Activated effector memory CD4-positive, alpha-beta T cell treated with Interleukin-2 at 50 U/mL for 16 hours (primary cell): ENCODE results near the gene NAA11.
"Not testable (repeated sequence)": the region's sequence is repeated elsewhere in the genome, so short reads cannot be mapped to it uniquely, and the experiment has no call there.

ENCODE experiments used
- DNase-seq: peaks from one replicate; pipeline ENCODE4 v3.0.0-alpha.2; 2020

Gene NAA11

DNA sequence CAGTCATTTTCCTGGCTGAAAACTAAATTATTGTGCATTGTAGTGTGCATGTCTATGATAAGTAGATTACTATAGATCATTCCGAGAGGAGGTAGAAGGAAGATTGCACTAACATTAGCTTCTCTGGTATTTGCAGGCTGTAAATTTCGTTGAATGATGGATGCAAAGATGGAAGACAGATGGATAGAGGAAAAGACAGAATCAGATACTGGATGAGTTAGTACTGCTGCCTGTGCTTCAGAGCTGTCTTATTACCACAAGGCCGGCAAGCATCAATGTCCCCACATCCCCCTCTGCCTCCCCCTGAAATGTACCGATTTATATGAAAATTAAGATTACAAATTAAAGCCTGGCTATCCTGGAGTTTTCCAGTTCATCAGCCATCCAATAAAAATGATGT, 17.7 kb downstream of the NAA11 start:
- no peak for DNase-seq

DNA sequence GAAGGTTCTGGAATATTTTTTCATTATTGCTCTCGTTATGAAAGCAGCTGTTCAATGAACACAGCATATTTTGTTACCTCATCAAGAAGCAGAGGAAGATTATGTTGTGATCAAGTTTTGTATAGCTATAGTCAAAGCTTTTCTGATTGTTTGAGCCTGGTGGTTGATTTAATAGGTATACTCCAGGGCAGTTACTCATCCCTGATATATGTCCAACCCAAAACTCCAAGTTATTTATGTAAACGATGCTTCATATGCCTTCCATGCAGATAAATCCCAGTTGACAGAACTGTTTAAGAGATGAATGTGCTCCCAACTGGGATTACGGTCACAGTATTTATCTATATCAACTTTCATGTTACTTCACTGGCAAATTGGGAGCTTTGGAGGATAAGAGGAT, 19.1 kb downstream of the NAA11 start:
- DNase-seq: no peak

DNA sequence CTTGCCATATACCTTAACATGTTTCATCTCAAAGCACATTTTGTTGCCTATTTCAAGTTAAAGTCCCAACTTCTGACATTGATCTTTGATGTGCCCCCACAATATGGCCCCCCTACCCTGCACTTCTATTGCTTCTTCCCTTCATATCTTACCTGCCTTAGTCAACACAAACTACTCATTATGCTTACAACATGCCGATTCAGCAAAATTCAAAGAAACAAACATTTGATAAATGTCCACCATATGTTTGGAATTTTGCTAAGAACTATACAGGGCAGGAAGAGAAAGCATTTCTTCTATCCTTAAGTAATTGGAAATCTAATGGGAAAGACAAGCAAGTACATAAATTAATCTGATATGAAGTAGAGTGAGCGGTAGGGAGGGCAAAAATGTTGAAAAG, 25.6 kb downstream of the NAA11 start:
- DNase-seq: no peak

DNA sequence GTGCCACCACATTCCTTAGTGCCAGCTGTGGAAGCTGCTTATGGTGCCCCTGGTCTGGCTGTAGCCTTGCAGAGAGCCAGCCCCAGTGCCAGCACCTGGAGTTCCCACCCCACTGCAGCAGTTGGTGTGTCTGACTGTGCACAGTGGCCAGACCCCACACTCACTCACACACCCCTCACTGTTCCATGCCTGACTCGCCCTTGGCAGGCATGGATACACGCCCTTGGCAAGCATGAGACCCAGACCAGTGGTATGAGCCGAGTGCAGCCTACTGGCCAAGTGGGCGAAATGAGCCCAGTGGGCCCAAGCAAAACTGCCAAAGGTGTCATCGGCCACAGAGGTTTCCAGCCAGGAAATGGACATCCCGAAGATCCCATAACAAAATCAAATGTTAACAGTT, 27.4 kb downstream of the NAA11 start:
- DNase-seq: no peak

DNA sequence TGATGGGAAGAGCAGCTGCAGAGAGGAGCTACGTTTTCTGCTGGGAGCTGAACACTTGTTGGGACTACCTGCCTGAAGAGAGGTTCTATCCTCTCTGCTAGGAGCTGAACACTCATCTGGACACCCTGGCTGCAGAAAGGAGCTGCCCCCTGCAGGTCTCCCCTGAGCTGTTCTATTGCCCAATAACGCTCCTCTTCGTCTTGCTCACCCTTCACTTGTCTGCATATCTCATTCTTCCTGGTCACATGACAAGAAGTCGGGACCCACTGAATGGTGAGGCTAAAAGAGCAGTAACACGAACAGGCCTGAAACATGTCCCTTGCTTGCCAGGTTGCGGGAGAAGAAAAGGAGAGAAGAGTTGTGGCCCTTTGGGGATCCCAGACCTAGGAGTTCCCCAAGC, 27.8 kb downstream of the NAA11 start:
- no peak for DNase-seq

DNA sequence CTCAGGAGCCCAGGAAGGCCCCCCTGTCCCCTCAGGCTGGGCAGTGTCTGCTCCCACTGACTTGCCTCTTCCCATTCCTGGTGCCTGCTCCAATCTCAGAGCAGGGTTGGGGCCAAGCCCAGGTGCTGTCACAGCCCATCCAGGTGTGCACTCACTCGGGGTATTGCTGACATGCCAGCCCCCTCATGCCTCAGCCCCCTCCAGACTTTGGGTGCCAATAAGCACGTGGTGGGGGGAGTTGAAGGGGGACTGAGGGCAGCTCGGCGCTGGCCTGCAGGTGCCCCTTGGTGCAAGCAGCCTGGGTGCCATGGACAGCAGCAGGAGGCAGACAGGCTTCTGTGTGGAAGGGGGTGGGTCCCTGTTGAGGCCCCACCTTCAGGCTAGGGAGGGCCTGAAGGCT, 28.4 kb downstream of the NAA11 start:
- DNase-seq: no peak

DNA sequence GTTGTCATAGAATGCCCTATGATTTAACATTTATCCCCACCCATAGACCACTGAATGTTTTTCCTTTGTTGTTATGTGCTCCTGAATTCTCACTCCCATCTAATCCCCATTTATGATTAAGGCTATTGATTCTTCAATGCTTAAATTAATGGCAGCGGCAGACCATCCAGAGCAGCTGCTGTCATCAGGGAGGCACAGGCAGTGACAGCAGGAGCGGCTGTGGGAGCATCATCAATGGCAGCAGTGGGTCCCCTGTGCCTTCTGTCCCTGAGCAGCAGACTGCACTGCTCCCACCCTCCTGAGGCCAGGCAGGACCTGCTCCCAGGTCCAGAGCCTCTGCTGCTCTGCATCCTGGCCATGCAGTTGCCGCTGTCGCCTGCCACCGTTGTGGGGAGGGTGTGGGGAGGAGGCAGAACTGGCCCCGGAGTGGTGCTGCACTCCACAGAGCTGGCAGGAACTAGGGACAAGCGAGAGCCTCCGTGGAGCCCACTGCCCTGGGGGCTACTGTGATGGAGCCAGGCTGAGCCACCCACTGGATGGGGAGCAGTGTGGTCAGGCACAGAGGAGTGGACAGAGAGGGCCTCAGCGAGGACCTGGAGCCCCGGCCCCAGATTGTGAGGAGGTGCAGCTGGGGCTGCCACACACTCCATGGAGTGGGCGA, 29.0 kb downstream of the NAA11 start:
- no peak for DNase-seq

DNA sequence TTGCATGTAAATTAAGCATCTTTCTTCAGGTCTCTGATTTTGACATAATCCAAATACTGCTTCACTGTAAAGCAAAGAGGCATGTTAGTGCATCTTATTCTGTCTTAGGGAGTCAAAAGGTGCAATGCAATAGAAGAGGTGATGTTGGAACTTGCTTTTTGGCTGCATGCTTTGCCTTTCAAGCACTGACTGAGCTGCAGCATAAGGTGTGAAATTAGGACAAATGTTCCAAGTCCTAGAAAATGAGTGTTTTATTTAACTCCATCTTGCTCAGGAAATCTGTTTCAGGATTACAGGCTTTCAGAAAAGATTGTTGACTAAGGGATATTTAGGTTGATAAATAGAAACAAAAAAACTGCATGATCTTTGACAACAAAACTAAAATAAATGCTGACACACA, 30.8 kb downstream of the NAA11 start:
- DNase-seq: no peak

DNA sequence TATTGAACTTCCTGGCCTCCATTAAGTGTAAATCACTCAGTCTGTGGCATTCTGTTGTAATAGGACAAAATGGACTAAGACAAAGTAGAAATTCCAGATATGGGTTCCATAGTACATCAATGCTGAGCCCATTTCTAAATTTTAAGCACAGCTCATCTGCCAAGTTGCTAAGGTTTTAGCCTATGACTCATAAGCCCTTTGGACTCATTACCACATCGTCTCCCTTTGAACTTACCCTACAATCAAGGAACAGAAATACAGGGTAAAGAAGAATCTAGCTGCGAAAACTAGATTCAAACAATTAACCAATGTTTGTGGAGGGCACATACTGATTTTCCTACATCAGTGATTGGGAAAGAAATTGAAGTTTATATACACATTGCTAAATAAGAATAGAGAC, 31.8 kb downstream of the NAA11 start:
- DNase-seq: no peak

DNA sequence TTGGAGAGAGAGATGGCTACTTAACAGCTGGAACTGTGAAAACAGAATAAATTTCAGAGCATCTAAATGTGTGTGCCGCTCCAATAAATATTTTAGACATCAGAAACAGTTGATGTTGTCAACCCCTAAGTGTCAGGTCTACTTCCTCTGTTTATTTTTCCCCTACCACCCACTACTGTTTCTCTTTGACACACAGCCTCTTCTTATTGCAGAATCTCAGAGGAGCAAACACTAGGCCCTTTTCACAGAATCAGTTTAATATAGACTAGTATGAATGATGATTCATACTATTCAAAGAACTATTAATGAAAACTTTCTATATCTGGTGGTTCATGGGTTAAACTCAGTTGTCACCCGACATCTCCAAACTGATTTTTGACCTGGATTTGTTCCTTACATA, 33.9 kb downstream of the NAA11 start:
- DNase-seq: no peak

DNA sequence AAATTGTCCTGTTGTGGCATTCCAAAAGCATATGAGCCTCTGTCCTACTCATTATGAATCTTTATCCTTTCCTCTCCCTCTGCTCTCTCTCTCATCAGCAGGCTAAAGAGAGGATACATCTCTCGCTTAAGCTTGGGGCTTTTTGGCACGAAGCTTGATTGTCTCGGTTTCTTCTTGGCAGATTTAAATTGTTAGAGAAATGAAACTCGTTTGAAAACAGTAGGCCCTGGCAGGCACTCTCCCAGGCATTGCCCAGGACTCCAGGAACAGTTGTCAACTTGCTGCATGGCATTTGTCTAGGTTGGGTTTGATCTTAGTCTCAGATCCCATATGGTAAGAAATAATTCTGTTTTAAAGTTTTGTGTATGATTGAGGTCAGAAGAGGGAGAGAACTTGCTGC, 35.5 kb downstream of the NAA11 start:
- DNase-seq: no peak

DNA sequence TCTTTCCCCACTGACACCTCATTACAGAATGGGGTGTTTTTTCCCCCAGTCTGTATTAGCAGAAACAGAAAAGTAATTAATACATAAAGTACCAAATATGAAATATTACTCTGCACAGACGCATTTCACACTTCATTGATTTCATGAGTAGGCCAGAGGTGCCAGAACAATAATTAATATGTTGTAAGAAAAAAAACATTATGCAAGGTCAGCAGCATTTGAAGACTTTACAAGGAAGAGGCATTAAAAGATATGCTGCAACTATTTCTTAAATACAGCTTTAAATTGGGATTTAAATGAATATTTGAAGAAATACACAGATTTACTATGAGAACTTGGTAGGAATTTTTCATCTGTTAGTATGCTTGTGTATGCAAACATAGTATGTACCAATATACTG, 37.7 kb downstream of the NAA11 start:
- no peak for DNase-seq

DNA sequence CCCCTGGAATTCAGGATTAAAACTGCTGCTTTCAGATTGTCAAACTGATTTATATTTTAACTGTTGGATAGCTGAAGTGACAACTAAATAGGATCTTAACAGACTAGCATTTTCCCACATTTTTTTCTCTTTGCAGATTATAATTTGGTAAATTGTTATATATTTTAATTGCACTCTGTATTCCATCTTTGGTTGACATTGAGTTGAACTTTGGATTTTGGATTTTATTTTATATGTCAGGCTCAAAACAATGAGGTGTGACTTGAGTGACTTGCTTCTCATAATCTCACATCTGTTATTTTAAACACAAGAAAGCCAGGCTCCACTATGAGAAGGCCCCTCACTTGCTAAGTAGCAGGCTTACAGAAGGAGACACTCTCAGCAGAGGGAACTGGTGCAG, 38.1 kb downstream of the NAA11 start:
- no peak for DNase-seq

DNA sequence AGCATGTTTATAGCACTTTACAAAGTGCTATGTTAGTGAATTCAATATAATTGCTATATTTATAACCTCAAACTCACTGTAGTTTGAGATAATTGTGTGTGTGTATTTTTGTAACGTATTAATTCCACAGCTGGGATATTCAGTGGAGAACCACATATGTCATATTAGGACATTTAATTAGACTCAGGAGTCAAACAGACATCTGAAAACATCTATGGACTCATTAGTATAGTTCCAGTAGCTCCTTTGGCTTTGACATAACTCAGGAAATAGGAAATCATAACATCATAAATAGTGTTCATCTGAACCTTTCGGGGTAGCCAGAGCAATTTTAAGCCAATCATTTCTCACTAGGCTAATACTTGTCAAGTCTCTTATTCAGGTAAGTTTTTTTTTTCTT, 38.8 kb downstream of the NAA11 start:
- no peak for DNase-seq

DNA sequence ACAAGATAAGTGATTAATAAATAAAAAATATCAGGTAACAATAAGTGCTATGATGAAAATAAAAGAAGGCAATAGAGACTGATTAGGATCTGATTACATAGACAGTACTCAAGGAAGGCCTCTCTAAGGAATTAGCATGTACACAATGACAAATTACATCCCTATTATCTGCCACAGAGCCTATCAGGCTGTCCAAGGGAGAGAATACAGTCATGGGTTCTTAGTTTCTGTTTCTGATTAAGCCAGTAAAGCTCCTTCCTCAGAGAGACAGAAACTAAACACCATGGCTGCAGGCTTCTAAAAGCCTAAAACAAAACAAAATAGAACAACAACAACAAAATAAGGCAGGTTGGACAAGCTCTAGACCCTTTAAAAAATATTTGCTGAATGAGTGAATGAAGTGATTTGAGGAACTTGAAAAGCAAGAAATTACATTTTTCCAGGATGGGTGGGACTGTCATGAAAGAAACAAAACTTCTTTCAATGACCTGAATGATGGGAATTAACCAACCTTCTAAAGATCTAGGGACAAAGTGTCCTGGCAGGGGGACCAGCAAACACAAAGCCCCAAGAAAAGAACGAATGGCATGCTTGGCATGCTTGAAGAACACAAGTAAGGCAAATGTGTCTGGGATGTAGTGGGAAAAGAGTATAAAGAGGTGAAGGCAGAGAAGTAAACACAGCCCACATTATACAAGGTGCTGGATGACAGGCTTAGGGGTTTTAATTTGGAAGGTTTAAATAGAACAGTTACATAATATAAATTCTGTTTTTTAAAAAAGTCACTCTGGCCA, 44.1 kb downstream of the NAA11 start:
- DNase-seq: no peak

DNA sequence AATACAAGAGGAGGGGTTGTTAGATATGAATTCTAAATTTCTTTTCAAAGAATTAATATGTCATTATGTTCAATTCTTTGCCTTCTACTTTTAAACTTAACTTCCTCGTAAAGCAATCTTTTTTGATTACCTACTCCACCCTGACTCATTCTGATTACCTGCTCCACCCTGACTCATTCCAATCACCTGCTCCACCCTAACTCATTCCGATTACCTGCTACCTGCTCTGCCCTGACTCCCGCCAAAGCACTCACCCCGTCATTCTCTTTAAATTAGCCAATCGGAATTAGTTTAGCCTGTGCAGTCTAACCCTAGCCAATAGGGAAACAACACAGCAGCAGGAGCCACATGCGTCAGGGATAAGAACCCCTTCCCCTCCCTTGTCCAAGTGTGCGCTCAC, 48.4 kb downstream of the NAA11 start:
- DNase-seq: not testable (repeated sequence)

DNA sequence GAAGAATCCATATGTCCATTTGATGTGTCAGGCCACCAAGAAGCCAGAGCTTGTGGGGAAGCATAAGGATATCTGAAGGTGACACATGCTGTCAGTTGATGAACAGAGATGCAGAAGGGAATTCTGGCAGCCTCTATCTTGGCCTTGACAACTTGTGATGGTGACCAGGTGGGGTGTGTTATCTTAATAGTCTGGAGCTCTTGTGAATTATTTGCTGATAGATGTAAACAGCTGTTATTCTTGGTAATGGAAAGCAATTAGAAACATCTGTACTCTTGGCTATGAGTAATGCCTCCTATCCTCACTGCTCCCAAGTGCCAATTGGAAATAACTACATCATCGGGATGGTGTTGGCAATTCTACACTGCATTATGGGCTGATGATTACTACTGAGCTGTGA, 51.9 kb downstream of the NAA11 start:
- DNase-seq: no peak

DNA sequence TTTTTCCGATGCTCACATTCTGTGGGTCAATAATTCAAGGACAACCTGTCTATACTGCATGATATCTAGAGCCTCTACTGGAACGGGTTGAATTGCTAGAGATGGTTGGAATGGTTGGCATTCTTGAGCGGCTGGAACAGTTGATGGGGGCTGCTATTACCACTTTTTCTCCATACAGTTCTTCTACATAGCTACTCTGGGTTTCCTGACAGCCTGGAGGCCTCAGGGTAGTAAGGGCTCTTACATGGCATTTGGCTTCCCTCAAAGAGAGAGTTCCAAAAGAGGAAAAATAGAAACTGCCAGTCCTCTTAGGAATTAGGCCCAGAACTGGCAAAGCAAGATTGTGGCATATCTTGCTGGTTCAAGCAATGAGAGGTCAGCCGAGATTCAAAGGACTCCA, 53.1 kb downstream of the NAA11 start:
- DNase-seq: no peak

DNA sequence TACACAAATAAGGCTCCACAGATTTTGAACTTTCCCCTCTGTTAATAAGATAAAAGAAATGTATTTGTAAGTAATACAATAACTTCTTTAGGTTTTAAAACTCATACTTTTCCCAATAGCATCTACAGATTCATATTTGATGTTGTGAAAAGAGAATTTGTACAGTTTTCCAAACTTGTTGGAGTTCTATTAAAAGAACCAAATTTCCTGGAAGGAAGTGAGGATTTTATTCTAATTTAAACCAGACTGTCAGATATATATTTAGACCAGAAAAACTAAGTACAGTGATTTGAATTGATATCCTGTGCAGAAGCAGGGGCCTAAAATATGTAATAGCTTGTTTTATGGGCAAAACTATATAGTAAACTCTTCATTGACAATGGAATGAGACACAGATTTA, 53.7 kb downstream of the NAA11 start:
- DNase-seq: no peak

DNA sequence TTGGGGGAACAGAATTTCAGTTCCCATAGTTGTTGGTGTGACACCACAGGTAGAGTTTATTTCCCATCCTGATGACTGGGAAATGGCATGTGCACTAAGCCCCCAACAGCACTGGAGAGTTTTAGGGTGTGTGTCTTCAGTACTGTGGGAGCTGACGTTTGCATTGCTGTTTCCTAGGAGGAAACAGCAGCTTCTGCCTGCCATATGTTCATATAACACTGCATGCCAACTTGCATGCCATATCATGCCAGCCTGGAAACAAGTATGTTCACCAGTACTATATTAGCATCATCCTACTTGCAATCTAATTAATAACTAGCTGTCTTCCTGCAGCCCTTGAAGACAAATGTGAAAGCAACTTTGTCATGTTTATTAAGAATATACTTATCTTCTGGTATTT, 58.2 kb downstream of the NAA11 start:
- no peak for DNase-seq
